ENCODE results near the gene SEC16B.

Gene SEC16B

GRCh38 chr1:177998696-177999631 is 29.1 kb upstream of the SEC16B start:
- no peak for TF ChIP-seq OSR1 (CRISPR knock-in tag; IDR thresholded peaks at IDR 0.05)
- TF ChIP-seq GLIS3 (CRISPR knock-in tag; IDR thresholded peaks at IDR 0.05), result no peak
- TF ChIP-seq ZNF70 (CRISPR knock-in tag; IDR thresholded peaks at IDR 0.05), result no peak
- TF ChIP-seq SNAI2 (CRISPR knock-in tag; IDR thresholded peaks at IDR 0.05), result no peak
- no peak for TF ChIP-seq BACH2 (CRISPR knock-in tag; IDR thresholded peaks at IDR 0.05; ENCODE audit: borderline replicate concordance)
- no peak for TF ChIP-seq ISL1 (CRISPR knock-in tag; IDR thresholded peaks at IDR 0.05)
- TF ChIP-seq RARB (CRISPR knock-in tag; IDR thresholded peaks at IDR 0.05), result no peak
- no peak for TF ChIP-seq ZFP30 (CRISPR knock-in tag; IDR thresholded peaks at IDR 0.05)
- no peak for TF ChIP-seq TSHZ2 (CRISPR knock-in tag; IDR thresholded peaks at IDR 0.05)
- TF ChIP-seq ARNTL (CRISPR knock-in tag; IDR thresholded peaks at IDR 0.05; ENCODE audit: borderline replicate concordance, low read depth), result no peak
- TF ChIP-seq ZNF8 (CRISPR knock-in tag; IDR thresholded peaks at IDR 0.05), result no peak
- no peak for TF ChIP-seq ESRRG (CRISPR knock-in tag; IDR thresholded peaks at IDR 0.05)
- TF ChIP-seq CREB5 (CRISPR knock-in tag; IDR thresholded peaks at IDR 0.05; ENCODE audit: low read depth), result no peak
- no peak for TF ChIP-seq CSDC2 (CRISPR knock-in tag; IDR thresholded peaks at IDR 0.05)
- no peak for TF ChIP-seq TOX (CRISPR knock-in tag; IDR thresholded peaks at IDR 0.05; ENCODE audit: borderline replicate concordance)
- no peak for TF ChIP-seq CSRNP3 (CRISPR knock-in tag; IDR thresholded peaks at IDR 0.05)
- TF ChIP-seq ZFP3 (CRISPR knock-in tag; IDR thresholded peaks at IDR 0.05), result no peak
- TF ChIP-seq PPARA (CRISPR knock-in tag; IDR thresholded peaks at IDR 0.05; ENCODE audit: borderline replicate concordance), result no peak
- TF ChIP-seq PATZ1 (CRISPR knock-in tag; IDR thresholded peaks at IDR 0.05; ENCODE audit: borderline replicate concordance), result no peak
- TF ChIP-seq ZC3H10 (CRISPR knock-in tag; IDR thresholded peaks at IDR 0.05), result no peak
- no peak for ATAC-seq

- TF ChIP-seq OSR1 (CRISPR knock-in tag; IDR thresholded peaks at IDR 0.05) (no peak), ZFP30 (CRISPR knock-in tag; IDR thresholded peaks at IDR 0.05) (no peak)
- ATAC-seq, result no peak
These were observed 27.1 kb upstream of the SEC16B start for GRCh38 chr1:177996957-177997356.

- ATAC-seq, result no peak
- no peak for TF ChIP-seq ZNF70 (CRISPR knock-in tag; IDR thresholded peaks at IDR 0.05)
- TF ChIP-seq ZFP3 (CRISPR knock-in tag; IDR thresholded peaks at IDR 0.05), result no peak
- TF ChIP-seq TSHZ2 (CRISPR knock-in tag; IDR thresholded peaks at IDR 0.05), result no peak
- TF ChIP-seq ISL1 (CRISPR knock-in tag; IDR thresholded peaks at IDR 0.05), result no peak
- TF ChIP-seq TOX (CRISPR knock-in tag; IDR thresholded peaks at IDR 0.05; ENCODE audit: borderline replicate concordance), result no peak
- TF ChIP-seq ARNTL (CRISPR knock-in tag; IDR thresholded peaks at IDR 0.05; ENCODE audit: borderline replicate concordance, low read depth), result no peak
- no peak for TF ChIP-seq OSR1 (CRISPR knock-in tag; IDR thresholded peaks at IDR 0.05)
- no peak for TF ChIP-seq ZFP30 (CRISPR knock-in tag; IDR thresholded peaks at IDR 0.05)
- TF ChIP-seq POU6F1 (CRISPR knock-in tag; IDR thresholded peaks at IDR 0.05; ENCODE audit: borderline replicate concordance, low read depth), result no peak
- no peak for TF ChIP-seq PPARA (CRISPR knock-in tag; IDR thresholded peaks at IDR 0.05; ENCODE audit: borderline replicate concordance)
- TF ChIP-seq CSDC2 (CRISPR knock-in tag; IDR thresholded peaks at IDR 0.05), result no peak
- TF ChIP-seq BACH2 (CRISPR knock-in tag; IDR thresholded peaks at IDR 0.05; ENCODE audit: borderline replicate concordance), result no peak
- TF ChIP-seq ZC3H10 (CRISPR knock-in tag; IDR thresholded peaks at IDR 0.05), result no peak
- no peak for TF ChIP-seq CSRNP3 (CRISPR knock-in tag; IDR thresholded peaks at IDR 0.05)
- TF ChIP-seq TCF4 (CRISPR knock-in tag; IDR thresholded peaks at IDR 0.05; ENCODE audit: borderline replicate concordance), result no peak
- no peak for TF ChIP-seq ESRRG (CRISPR knock-in tag; IDR thresholded peaks at IDR 0.05)
These were observed 25.5 kb upstream of the SEC16B start for GRCh38 chr1:177995369-177995768.
